Hematopoietic multipotent progenitor cell treated with erythropoietin and hydrocortisone succinate and interleukin-3 and kit ligand, for 4 days (in vitro differentiated cells): ENCODE measurements around the gene SKI.
"Not testable (repeated sequence)": the region's sequence is repeated elsewhere in the genome, so short reads cannot be mapped to it uniquely, and the experiment has no call there.

Source experiments
- DNase-seq: peaks from one replicate; pipeline ENCODE4 v3.0.0-alpha.2; 2015

SKI gene

GRCh38 chr1:2328676-2329455, 100.7 kb downstream of the SKI start:
- DNase-seq, result no peak

DNA sequence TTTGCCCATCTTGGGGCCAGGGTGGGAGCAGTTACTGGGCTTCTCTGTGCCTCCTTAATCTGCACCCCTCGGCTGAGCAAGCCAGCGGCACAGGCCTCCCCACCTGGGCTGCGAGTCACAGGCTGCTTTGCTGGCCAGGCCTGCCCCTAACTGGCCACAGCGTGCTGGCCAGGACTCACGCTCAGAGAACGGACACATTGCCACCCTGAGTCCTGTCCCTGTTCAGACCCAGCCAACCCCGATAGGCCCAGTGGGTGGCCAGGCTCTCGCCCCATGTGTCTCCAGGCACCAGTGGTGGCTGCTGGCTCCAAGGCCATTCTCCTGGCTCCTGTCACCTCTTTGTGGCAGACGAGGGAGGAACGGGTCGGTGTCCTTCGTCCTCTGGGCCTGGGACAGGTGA, 101.9 kb downstream of the SKI start:
- no peak for DNase-seq

DNA sequence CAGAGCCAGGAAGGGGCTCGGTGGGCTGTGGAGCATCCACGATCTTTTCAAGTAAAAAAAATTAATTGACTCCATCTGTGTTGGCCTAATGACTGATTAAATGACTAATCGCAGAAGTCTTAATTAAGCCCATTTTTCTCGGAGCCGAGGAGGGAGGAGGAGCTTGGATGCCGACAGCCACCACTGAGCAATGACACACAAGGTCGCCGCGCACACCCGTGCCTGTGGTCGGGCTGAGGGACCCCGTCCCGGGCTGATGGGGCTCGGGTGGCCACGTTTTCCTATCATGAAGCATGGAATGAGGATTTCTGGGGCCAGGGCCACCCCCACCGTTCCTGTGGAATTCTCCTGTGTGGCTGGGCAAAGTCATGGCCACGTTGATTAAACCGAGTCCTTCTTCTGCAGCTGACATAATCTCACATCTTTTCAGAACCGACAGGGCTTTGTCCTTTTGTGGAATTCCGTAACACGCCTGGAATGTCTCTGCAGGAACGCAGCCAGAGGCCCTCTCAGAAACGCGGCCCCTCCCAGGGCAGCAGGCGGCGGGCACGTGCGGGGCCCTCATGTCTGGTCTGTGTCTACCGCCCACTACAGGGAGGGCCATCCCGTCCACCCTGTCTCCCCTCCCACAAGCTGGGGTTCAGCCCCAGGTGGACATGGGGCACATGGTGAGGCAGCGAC, 102.5 kb downstream of the SKI start:
- no peak for DNase-seq

GRCh38 chr1:2331200-2331544, 103.1 kb downstream of the SKI start:
- no peak for DNase-seq

DNA sequence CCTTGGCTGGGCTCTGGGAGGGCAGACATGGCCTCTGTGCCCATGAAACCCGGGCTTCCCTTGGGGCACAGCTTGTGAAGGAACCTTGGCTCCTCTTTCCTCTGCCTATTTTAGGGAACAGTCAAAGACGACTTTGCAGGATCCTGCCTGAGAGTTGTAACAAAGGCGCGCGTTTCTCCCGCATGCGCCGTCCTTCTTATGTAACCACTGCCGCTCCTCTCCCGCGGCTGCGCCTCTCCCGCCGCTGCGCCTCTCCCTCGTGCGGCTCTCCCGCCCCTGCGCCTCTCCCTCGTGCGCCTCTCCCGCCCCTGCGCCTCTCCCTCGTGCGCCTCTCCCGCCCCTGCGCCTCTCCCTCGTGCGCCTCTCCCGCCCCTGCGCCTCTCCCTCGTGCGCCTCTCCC, 103.5 kb downstream of the SKI start:
- DNase-seq, result not testable (repeated sequence)

- no peak for DNase-seq
These were observed 106.2 kb downstream of the SKI start for GRCh38 chr1:2334366-2334765.

DNA sequence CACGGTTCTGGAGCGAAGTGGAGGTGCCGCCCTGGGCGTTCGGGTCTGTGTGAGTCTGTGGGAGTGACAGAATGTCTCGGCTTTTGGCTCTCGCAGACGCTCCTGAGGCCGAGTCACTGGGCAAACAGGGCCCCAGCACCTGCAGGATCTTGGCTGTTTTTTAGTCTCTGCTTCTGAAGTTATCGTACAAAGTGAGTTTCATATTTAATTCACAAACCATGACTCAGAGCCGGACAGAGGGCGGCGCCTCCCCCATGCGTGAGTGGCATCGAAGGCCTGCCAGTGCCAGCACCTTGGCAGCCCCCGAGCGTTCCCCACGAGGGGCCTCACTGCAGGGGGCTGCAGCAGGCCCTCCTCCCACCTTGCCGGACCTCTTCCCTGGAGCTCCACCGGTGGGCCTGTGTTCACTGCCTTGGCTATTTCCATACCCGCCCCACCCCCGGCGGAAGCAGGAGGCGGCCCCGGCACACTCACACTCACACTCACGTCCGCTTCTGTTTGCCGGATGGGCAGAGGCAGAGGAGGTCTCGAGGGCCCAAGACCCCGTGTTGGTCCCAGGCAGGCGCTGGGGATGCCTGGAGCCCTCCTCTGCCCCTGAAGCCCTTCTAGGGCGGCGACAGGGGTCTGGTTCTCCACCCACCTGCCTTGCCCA, 106.9 kb downstream of the SKI start:
- no peak for DNase-seq

DNA sequence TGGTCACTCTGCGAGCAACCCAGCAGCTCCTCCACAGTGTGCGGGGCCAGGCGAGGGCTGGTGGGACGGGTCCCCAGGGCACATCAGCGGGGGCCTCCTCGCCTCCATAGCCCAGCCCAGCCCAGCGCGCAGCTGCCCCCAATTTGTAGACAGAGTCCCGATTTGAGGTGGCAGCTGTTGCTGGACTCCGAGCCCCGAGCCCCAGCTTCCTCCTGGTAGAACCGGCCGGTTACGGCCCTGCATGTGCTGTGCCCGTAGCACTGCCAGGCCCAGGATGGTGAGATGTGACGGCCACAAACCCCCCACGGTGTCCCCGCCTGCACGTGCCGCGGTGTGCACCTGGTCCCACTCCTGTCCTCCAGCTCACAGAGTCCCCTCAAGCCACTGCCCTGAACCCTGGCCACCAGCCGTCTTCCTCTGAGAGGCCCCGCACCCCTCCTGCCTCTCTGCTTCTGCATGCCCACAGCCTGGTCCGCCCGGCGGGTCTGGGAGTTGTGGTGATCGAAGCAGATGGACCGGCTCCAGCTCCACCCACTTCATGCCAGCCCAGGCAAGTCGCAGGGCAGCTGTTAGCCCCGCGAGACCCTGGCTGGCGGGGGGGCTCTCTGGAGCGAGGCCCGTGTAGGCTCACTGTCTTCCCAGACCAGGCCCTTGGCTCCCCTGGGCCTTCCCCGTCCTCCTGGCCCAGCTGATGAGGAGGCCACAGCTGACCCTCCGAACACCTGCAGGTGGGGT, 107.8 kb downstream of the SKI start:
- DNase-seq, result no peak

GRCh38 chr1:2336499-2336898, 108.4 kb downstream of the SKI start:
- no peak for DNase-seq

GRCh38 chr1:2337081-2337480, 109.0 kb downstream of the SKI start:
- no peak for DNase-seq

- DNase-seq, result no peak
These were observed 109.4 kb downstream of the SKI start for GRCh38 chr1:2337501-2337900.

GRCh38 chr1:2339206-2340085, 111.3 kb downstream of the SKI start:
- DNase-seq, result no peak

DNA sequence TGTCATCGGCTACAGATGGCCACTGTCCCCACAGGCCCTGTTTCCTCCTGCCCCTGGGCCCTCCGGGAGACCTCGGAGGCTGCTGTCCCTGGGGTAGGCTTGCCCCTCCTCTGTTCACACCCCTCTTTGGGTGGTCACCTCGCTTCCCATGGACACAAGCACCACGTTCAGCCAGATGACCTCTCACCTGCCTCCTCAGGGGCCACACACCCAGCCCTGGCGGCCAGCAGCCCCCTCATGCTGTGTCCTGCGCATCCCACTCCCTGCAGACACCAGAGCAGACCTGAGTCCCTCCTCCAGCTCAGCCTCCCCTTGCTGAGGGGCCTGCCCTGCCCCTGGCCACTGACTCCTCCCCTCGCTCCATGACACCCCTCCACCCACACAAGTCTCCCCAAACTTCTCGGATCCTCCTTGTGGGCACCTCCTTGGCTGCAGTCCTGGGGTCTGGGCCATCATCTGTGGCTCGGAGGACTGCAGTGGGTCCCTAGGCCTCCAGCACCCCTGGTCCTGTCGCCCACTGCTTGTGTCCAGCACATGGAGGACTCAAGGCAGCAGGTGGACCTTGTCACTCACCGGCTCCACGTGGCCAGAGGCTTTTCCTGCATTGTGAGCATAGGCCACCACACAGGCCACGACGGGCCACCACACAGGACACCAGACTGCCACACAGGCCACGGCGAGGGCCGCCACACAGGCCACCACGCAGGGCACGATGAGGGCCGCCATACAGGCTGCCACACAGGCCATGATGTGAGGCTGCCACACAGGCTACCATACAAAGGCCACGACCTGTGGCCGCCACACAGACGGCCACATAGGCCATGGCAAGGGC, 112.2 kb downstream of the SKI start:
- no peak for DNase-seq

DNA sequence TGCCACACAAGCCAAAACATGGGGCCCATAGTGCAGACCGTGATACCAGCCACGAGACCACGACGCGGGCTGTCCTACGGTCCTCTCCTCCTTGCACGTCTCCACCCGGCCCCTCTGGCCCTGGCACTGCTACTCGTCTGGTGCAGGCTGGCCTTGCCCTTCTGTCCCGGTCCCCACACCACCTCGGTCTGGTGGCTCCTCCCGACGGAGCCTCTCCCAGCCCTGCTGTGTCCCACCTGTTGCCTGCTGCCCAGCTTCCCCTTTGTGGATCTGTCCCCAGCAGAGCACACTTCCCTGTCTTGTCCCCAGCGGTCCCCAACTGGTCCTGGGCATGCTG, 112.8 kb downstream of the SKI start:
- no peak for DNase-seq

- DNase-seq, result no peak
These were observed 113.7 kb downstream of the SKI start for GRCh38 chr1:2341706-2342383.

DNA sequence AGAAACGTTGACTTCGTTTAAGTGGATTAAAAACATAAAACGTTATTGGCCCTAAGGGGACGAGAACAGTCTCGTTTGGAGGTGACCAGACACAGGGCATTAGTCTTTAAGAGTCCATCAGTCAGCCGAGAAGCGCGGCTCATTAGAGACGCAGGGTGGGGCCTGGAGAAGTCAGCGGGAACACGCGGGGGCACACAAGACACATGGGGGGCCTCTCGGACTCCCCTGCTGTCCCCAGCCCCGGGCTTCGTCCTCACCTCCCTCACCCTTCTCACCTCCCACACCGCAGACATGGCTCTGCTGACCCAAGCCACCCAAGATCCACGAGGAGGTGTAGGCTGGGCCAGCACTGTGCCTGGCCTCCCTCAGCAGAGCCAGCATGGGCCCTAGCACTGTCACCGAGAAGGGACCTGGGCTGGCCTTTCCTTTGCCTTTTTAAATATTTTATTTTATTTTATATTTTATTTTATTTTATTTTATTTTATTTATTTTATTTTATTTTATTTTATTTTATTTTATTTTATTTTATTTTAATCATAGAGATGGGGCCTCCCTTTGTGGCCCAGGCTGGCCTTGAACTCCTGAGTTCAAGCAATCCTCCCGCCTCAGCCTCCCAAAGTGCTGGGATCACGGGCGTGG, 114.4 kb downstream of the SKI start:
- no peak for DNase-seq

GRCh38 chr1:2343023-2343935, 115.2 kb downstream of the SKI start:
- DNase-seq, result no peak

GRCh38 chr1:2344121-2344681, 116.1 kb downstream of the SKI start:
- DNase-seq, result no peak

DNA sequence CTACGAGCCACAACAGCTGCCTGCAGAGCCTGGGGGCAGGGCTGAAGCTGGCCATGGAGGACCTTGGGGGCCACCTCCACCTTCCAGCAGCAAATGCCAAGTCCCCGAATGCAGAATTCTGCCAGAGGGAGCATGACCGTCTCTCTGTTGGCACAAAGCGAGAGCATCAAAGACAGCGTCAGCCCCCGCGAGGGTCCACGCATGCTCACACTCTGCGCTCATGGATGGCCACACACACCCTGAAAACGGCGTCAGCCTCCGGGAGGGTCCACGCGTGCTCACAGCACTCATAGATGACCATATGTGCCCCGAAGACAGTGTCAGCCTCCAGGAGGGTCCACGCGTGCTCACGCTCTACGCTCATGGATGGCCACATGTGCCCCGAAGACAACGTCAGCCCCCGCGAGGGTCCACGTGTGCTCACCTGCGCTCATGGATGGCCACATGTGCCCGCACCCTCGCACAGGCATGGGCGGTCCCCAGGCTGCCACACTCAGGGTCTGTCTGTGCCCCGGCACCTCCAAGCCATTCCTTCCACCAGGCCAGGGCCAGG, 116.7 kb downstream of the SKI start:
- DNase-seq, result no peak
